ENCODE measurements around the gene WEE1.

DNA sequence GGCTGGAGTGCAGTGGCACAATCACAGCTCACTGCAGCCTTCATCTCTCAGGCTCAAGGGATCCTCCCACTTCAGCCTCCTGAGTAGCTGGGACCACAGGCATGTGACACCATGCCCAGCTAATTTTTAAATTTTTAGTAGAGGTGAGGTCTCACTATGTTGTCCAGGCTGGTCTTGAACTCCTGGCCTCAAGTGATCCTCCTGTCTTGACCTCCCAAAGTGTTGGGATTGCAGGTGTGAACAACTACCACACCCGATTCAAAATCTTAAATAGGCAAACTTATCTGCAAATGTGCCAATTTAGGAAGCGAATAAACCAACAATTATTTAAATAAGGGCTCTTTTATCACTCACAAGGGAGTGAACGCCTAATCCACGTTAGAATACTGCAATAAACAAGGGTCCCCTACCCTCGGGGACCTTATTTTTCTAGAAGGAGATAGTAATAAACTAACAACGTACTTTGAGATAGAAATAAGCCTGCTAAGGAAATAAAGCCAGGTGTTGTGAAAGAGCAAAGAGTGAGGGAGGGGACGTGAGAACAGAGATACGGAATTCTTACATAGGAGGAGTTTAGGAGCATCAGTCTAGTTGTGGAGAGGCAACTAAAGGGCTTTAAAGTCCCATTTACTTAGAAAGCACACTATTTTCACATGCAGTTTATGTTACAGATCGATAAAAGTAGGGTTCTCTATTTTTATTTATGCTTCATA is 3.0 kb upstream of the WEE1 start:
- TF ChIP-seq, protein P1, sequence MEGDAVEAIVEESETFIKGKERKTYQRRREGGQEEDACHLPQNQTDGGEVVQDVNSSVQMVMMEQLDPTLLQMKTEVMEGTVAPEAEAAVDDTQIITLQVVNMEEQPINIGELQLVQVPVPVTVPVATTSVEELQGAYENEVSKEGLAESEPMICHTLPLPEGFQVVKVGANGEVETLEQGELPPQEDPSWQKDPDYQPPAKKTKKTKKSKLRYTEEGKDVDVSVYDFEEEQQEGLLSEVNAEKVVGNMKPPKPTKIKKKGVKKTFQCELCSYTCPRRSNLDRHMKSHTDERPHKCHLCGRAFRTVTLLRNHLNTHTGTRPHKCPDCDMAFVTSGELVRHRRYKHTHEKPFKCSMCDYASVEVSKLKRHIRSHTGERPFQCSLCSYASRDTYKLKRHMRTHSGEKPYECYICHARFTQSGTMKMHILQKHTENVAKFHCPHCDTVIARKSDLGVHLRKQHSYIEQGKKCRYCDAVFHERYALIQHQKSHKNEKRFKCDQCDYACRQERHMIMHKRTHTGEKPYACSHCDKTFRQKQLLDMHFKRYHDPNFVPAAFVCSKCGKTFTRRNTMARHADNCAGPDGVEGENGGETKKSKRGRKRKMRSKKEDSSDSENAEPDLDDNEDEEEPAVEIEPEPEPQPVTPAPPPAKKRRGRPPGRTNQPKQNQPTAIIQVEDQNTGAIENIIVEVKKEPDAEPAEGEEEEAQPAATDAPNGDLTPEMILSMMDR (IDR thresholded peaks at IDR 0.05; ENCODE audit: insufficient read depth, low read depth, low read length): no peak
- no peak for TF ChIP-seq EZH2 (IDR thresholded peaks at IDR 0.05; ENCODE audit: insufficient read depth, low read length)
